Lower leg skin (tissue), 3 donors: ENCODE results near the gene LRRC8A.

Source experiments
- CTCF ChIP-seq, 3 donors: fragments of 450-650 bp; IDR thresholded peaks; one replicate each; pipeline ENCODE4 v1.5.1; 2016; ENCODE audit warnings: antibody characterized with exemption in 3 of 3, mild to moderate bottlenecking in 3 of 3, moderate library complexity in 2 of 3
- POLR2A ChIP-seq, 2 donors: fragments of 450-650 bp; IDR thresholded peaks; one replicate each; pipeline ENCODE4 v1.6.1; 2016 to 2017; ENCODE audit warnings: antibody characterized with exemption in 2 of 2, mild to moderate bottlenecking in 1 of 2, moderate library complexity in 1 of 2

- TF ChIP-seq CTCF (IDR thresholded peaks at IDR 0.05) (no peak), POLR2A (IDR thresholded peaks at IDR 0.05) (no peak)
Observed at GRCh38 chr9:128892221-128892921, 10.4 kb downstream of the LRRC8A start.
